ENCODE data around the gene NTPCR. TPM values are rescaled to one million over a fixed set of nuclear protein-coding genes. Genes with fewer than 3 reads are reported as not detected.

Gene NTPCR
- polyA plus RNA-seq, 2 of the 4 experiments (the other 2 are of a cell fraction), result 69.9 to 83.6 TPM

DNA sequence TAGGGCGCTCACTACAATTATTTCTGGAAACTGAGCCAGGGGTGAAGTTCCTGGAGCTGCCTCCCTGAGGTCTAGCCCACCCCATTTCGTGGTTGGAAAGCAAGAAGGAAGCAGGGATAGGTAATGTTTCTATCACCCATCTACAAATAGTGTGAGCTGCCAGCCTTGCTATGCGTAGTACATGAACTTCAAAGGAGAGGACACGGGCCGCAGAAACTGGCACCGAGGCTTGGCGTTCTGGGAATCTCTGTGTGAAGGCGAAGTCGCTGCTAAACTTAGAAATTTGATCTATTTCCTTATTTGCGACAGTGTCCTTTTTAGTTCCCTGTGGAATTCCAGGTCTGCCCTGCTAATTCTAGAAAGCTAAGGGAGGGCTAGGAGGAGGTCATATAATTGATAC is 49.6 kb upstream of the NTPCR start (continued):
- TF ChIP-seq FOSL2 (IDR thresholded peaks at IDR 0.05), result no peak
- TF ChIP-seq FOSL2 (CRISPR knock-in tag; IDR thresholded peaks at IDR 0.05), result no peak
- no peak for TF ChIP-seq TFCP2L1 (CRISPR knock-in tag; IDR thresholded peaks at IDR 0.05)
- no peak for TF ChIP-seq HDAC2 (IDR thresholded peaks at IDR 0.05)
- TF ChIP-seq JUNB (IDR thresholded peaks at IDR 0.05), result no peak
- no peak for TF ChIP-seq EP300 (IDR thresholded peaks at IDR 0.05)
- no peak for TF ChIP-seq SMC3 (IDR thresholded peaks at IDR 0.05)
- TF ChIP-seq, protein P1, sequence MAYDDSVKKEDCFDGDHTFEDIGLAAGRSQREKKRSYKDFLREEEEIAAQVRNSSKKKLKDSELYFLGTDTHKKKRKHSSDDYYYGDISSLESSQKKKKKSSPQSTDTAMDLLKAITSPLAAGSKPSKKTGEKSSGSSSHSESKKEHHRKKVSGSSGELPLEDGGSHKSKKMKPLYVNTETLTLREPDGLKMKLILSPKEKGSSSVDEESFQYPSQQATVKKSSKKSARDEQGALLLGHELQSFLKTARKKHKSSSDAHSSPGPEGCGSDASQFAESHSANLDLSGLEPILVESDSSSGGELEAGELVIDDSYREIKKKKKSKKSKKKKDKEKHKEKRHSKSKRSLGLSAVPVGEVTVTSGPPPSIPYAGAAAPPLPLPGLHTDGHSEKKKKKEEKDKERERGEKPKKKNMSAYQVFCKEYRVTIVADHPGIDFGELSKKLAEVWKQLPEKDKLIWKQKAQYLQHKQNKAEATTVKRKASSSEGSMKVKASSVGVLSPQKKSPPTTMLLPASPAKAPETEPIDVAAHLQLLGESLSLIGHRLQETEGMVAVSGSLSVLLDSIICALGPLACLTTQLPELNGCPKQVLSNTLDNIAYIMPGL (CRISPR knock-in tag; IDR thresholded peaks at IDR 0.05; ENCODE audit: borderline replicate concordance), result no peak
- TF ChIP-seq, protein P2, sequence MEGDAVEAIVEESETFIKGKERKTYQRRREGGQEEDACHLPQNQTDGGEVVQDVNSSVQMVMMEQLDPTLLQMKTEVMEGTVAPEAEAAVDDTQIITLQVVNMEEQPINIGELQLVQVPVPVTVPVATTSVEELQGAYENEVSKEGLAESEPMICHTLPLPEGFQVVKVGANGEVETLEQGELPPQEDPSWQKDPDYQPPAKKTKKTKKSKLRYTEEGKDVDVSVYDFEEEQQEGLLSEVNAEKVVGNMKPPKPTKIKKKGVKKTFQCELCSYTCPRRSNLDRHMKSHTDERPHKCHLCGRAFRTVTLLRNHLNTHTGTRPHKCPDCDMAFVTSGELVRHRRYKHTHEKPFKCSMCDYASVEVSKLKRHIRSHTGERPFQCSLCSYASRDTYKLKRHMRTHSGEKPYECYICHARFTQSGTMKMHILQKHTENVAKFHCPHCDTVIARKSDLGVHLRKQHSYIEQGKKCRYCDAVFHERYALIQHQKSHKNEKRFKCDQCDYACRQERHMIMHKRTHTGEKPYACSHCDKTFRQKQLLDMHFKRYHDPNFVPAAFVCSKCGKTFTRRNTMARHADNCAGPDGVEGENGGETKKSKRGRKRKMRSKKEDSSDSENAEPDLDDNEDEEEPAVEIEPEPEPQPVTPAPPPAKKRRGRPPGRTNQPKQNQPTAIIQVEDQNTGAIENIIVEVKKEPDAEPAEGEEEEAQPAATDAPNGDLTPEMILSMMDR (IDR thresholded peaks at IDR 0.05), result no peak

DNA sequence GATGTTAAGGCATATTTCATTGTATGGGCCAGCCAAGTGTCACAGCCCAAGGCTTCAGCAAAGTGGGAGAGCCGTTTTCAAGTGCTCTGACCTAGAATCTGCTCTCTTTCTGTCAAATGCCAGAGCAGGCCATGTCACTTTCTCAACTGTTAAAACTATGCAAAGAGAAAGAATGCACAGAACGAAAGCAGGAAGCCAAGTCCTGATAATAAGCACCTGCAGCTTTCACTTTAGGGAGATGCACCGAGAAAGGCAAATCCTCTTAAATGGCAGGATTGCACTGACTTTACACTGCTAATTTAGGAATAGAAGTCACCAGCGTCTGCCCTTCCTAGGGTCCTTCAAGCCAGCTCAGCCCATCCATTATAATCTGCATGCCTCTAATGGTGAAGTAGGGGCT is 49.2 kb upstream of the NTPCR start:
- CTCF ChIA-PET, result interaction anchor here (0.9 to 1.0 kb wide), 3 partner anchors 21 to 269 kb away, joined by 3 read pairs; no protein-coding TSS in a partner anchor
- H3K9me3 ChIP-seq, result no peaks in the 10 kb centered on the region
- FAIRE-seq, result no peak
- ATAC-seq, result no peak
- TF ChIP-seq EHMT2 (IDR thresholded peaks at IDR 0.05; ENCODE audit: low read depth) (no peak), BHLHE40 (IDR thresholded peaks at IDR 0.05; ENCODE audit: low read depth, low read length) (no peak), ZFP36 (IDR thresholded peaks at IDR 0.05; ENCODE audit: borderline replicate concordance, partially characterized antibody) (no peak)
- TF ChIP-seq, protein P3, sequence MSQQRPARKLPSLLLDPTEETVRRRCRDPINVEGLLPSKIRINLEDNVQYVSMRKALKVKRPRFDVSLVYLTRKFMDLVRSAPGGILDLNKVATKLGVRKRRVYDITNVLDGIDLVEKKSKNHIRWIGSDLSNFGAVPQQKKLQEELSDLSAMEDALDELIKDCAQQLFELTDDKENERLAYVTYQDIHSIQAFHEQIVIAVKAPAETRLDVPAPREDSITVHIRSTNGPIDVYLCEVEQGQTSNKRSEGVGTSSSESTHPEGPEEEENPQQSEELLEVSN (IDR thresholded peaks at IDR 0.05; ENCODE audit: borderline replicate concordance, low read depth), result no peak
- H3K4me3 ChIP-seq, result no peak overlapping the region
- no peak for DNase-seq (ENCODE audit: low read depth in 1 of 2, low spot score in 1 of 2)
- no peak overlapping the region for H3K27ac ChIP-seq
- 72% methylated on average over 4 of the region's 4 CpGs for whole genome bisulfite sequencing (ENCODE audit: missing lambda C conversion rate)
- no peak overlapping the region for H3K4me2 ChIP-seq
- POLR2A ChIA-PET, result no interaction called here
- peaks cover 9% of the 10 kb centered on the region; the same call in 2 of the 3 replicates for H3K4me1 ChIP-seq

DNA sequence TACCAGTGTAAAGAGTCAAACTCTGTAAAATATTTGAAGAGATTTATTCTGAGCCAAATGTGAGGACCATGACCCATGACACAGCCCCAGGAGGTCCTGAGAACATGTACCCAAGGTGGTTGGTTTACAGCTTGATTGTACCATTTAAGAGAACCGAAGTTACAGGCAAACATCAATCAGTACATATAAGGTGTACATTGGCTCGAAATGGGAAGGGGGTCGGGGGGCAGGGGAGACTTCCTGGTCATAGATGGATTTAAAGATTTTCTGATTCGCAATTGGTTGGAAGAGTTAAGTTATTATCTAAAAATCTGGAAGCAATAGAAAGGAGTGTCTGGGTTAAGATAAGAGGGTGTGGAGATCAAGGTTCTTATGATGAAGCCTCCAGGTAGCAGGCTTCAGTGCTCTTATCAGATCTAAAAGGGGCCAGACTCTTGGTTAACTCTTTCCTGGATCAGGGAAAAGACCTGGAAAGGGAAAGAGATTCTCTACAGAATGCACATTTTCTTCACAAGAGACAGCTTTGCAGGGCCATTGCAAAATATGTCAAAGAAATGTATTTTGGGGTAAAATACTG is 47.5 kb upstream of the NTPCR start:
- no peak for TF ChIP-seq NR3C1 (IDR thresholded peaks at IDR 0.05)
- TF ChIP-seq SREBF2 (IDR thresholded peaks at IDR 0.05), result no peak
- no peak for TF ChIP-seq TP53 (CRISPR knock-in tag; IDR thresholded peaks at IDR 0.05)
- TF ChIP-seq, protein P4, sequence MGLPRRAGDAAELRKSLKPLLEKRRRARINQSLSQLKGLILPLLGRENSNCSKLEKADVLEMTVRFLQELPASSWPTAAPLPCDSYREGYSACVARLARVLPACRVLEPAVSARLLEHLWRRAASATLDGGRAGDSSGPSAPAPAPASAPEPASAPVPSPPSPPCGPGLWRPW (IDR thresholded peaks at IDR 0.05), result no peak
- TF ChIP-seq, protein P5, sequence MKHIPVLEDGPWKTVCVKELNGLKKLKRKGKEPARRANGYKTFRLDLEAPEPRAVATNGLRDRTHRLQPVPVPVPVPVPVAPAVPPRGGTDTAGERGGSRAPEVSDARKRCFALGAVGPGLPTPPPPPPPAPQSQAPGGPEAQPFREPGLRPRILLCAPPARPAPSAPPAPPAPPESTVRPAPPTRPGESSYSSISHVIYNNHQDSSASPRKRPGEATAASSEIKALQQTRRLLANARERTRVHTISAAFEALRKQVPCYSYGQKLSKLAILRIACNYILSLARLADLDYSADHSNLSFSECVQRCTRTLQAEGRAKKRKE (CRISPR knock-in tag; IDR thresholded peaks at IDR 0.05; ENCODE audit: low read depth), result no peak
- TF ChIP-seq TFCP2L1 (CRISPR knock-in tag; IDR thresholded peaks at IDR 0.05), result no peak
- TF ChIP-seq JUNB (IDR thresholded peaks at IDR 0.05), result no peak
- 39% methylated on average over 4 of the region's 4 CpGs for WGBS (ENCODE audit: missing lambda C conversion rate)
- no peak for ATAC-seq
- FAIRE-seq, result no peak
- no peak for DNase-seq (ENCODE audit: low read depth in 1 of 2, low spot score in 1 of 2)
- CTCF ChIA-PET, result interaction anchor here (0.7 to 0.9 kb wide), 2 partner anchors 177 to 364 kb away, joined by 3 read pairs; no protein-coding TSS in a partner anchor
- no peak overlapping the region for H3K27ac ChIP-seq
- no peak overlapping the region for H3K4me3 ChIP-seq
- POLR2A ChIA-PET, result no interaction called here
- H3K4me1 ChIP-seq, result peaks cover 9% of the 10 kb centered on the region; the same call in 2 of the 3 replicates
- no peaks in the 10 kb centered on the region for H3K9me3 ChIP-seq
- no peak overlapping the region for H3K4me2 ChIP-seq
